ENCODE data around the gene KCNH2.

- no peak for TF ChIP-seq CTCF (IDR thresholded peaks at IDR 0.05)
- TF ChIP-seq POLR2A (IDR thresholded peaks at IDR 0.05; ENCODE audit: low read depth), result no peak
These were observed 2.5 kb upstream of the KCNH2 start for GRCh38 chr7:150980663-150981062.
